Measurements from ENCODE around the gene OLIG1. TPM values are rescaled to one million over a fixed set of nuclear protein-coding genes. Genes with fewer than 3 reads are reported as not detected.

OLIG1 gene
- total and polyA plus RNA-seq, 2 donors from 2014 or later, result 1.5 to 18.2 TPM

GRCh38 chr21:33075128-33075527 is 5.2 kb downstream of the OLIG1 start:
- no peaks in the 10 kb centered on the region for H3K9me3 ChIP-seq (ENCODE audit: control insufficient read depth in 2 of 3, insufficient read depth in 1 of 3, low read length in 3 of 3)
- H3K4me3 ChIP-seq (ENCODE audit: low read length in 3 of 3), result no peak overlapping the region
- no peak overlapping the region for H3K9ac ChIP-seq (ENCODE audit: low read length in 3 of 3)
- H3K27ac ChIP-seq (ENCODE audit: low read depth in 2 of 2, low read length in 2 of 2), result peak overlapping the region in 1 of 2 donors; percentile 60
- FAIRE-seq, result no peak
- H3K27me3 ChIP-seq (ENCODE audit: control insufficient read depth, insufficient read depth, low read length), result peaks cover 46% of the 10 kb centered on the region
- no peaks in the 10 kb centered on the region for H3K36me3 ChIP-seq (ENCODE audit: control insufficient read depth in 2 of 3, insufficient read depth in 3 of 3, low read length in 3 of 3)
- peak in 3 of 5 donors; percentile 46 to 70 (median 52) for DNase-seq
- no peak for TF ChIP-seq CTCF (IDR thresholded peaks at IDR 0.05; ENCODE audit: borderline replicate concordance, extremely low read depth, insufficient read depth)
- intact Hi-C loops (cut with DNase I), result no loop called here
- H3K4me1 ChIP-seq (ENCODE audit: control insufficient read depth in 2 of 3, insufficient read depth in 2 of 3, low read depth in 1 of 3, low read length in 3 of 3), result peaks cover 0 to 6% (median 0%) of the 10 kb centered on the region in 3 donors

- no peaks in the 10 kb centered on the region for H3K9me3 ChIP-seq (ENCODE audit: control insufficient read depth in 2 of 3, insufficient read depth in 1 of 3, low read length in 3 of 3)
- no peak overlapping the region for H3K4me3 ChIP-seq (ENCODE audit: low read length in 3 of 3)
- DNase-seq (no peak), FAIRE-seq (no peak)
- no peak for TF ChIP-seq CTCF (IDR thresholded peaks at IDR 0.05; ENCODE audit: borderline replicate concordance, extremely low read depth, insufficient read depth)
- H3K4me1 ChIP-seq (ENCODE audit: control insufficient read depth in 2 of 3, insufficient read depth in 2 of 3, low read depth in 1 of 3, low read length in 3 of 3), result peaks cover 0 to 6% (median 0%) of the 10 kb centered on the region in 3 donors
- H3K27ac ChIP-seq (ENCODE audit: low read depth in 2 of 2, low read length in 2 of 2), result peak overlapping the region; percentile 60 to 73
- intact Hi-C loops (cut with DNase I), result no loop called here
- H3K27me3 ChIP-seq (ENCODE audit: control insufficient read depth, insufficient read depth, low read length), result peaks cover 46% of the 10 kb centered on the region
- H3K36me3 ChIP-seq (ENCODE audit: control insufficient read depth in 2 of 3, insufficient read depth in 3 of 3, low read length in 3 of 3), result no peaks in the 10 kb centered on the region
- H3K9ac ChIP-seq (ENCODE audit: low read length in 3 of 3), result peak overlapping the region in 1 of 3 donors; percentile 32
These were observed 5.8 kb downstream of the OLIG1 start for GRCh38 chr21:33075596-33076195.

- intact Hi-C loops (cut with DNase I), result no loop called here
- H3K27me3 ChIP-seq (ENCODE audit: control insufficient read depth, insufficient read depth, low read length), result peaks cover 42% of the 10 kb centered on the region
These were observed 6.8 kb downstream of the OLIG1 start for GRCh38 chr21:33076600-33077329.

More at GRCh38 chr21:33076600-33077329, 6.8 kb downstream of the OLIG1 start:
- no peak for TF ChIP-seq CTCF (IDR thresholded peaks at IDR 0.05; ENCODE audit: borderline replicate concordance, extremely low read depth, insufficient read depth)
- Histone ChIP-seq H3K36me3 (ENCODE audit: control insufficient read depth in 2 of 3, insufficient read depth in 3 of 3, low read length in 3 of 3) (no peaks in the 10 kb centered on the region), H3K4me1 (ENCODE audit: control insufficient read depth in 2 of 3, insufficient read depth in 2 of 3, low read depth in 1 of 3, low read length in 3 of 3) (peaks cover 0 to 3% (median 0%) of the 10 kb centered on the region in 3 donors), H3K27ac (ENCODE audit: low read depth in 2 of 2, low read length in 2 of 2) (no peak overlapping the region), H3K9ac (ENCODE audit: low read length in 3 of 3) (no peak overlapping the region), H3K9me3 (ENCODE audit: control insufficient read depth in 2 of 3, insufficient read depth in 1 of 3, low read length in 3 of 3) (no peaks in the 10 kb centered on the region), H3K4me3 (ENCODE audit: low read length in 3 of 3) (no peak overlapping the region)
- DNase-seq (no peak), FAIRE-seq (no peak)
